K562 (cell line): ENCODE data around the gene MLN. TPM values are rescaled to one million over a fixed set of nuclear protein-coding genes. Genes with fewer than 3 reads are reported as not detected.
A peak's percentile ranks its signal among the peaks of the same experiment; 100 is the strongest.

ENCODE experiments used
- EP400 ChIP-seq: fragments of 450-650 bp; IDR thresholded peaks from 2 replicates; pipeline ENCODE4 v1.6.1; 2017; ENCODE audit warnings: antibody characterized with exemption, mild to moderate bottlenecking, moderate library complexity
- ESRRB ChIP-seq: fragments of 250-450 bp; sonication (Bioruptor Pico); IDR thresholded peaks from 2 replicates; pipeline ENCODE4 v1.5.0; 2020; ENCODE audit warnings: mild to moderate bottlenecking, moderate library complexity, borderline replicate concordance
- HDAC3 ChIP-seq: fragments of 450-650 bp; IDR thresholded peaks from 2 replicates; pipeline ENCODE4 v1.6.1; 2018; ENCODE audit warnings: borderline replicate concordance, mild to moderate bottlenecking, moderate library complexity; ENCODE audit not compliant: partially characterized antibody
- HDAC8 ChIP-seq: fragments of 450-650 bp; IDR thresholded peaks from 2 replicates; pipeline ENCODE4 v1.6.1; 2016; ENCODE audit warnings: mild to moderate bottlenecking, missing genetic modification characterization, moderate library complexity, missing compliant biosample characterization
- NEUROD1 ChIP-seq: fragments of 150-350 bp; IDR thresholded peaks from 2 replicates; pipeline ENCODE4 v1.6.1; 2014; ENCODE audit warnings: borderline replicate concordance, low read length, low read depth; ENCODE audit not compliant: partially characterized antibody
- THRAP3 ChIP-seq: fragments of 450-650 bp; IDR thresholded peaks from 2 replicates; pipeline ENCODE4 v1.6.1; 2016; ENCODE audit warnings: mild to moderate bottlenecking, inconsistent platforms, borderline replicate concordance
- ZNF395 ChIP-seq: fragments of 200-800 bp; sonication (Bioruptor generic); IDR thresholded peaks from 2 replicates; pipeline ENCODE4 v1.6.1; 2017; ENCODE audit warnings: missing genetic modification characterization, missing compliant biosample characterization
- ZNF79 ChIP-seq: fragments of 250-450 bp; sonication (Bioruptor Pico); IDR thresholded peaks from 2 replicates; pipeline ENCODE4 v1.4.0; 2020; ENCODE audit warnings: low read depth, mild to moderate bottlenecking, moderate library complexity
- polyA plus RNA-seq, 8 experiments: library from polyadenylated mRNA; depleted of rRNA in 4 of 8; stranded (reverse) in 5 of 8; unstranded in 3 of 8; fragments of >200 nt; fragmentation: Nextera tagmentation in 2 of 8; fragmentation: Illumina TruSeq in 1 of 8; extraction: Ambion mirVana in 2 of 8; extraction: Trizol in 1 of 8; gene quantifications; 2 replicates each; pipeline versions ENCODE4 v1.2.1 to v1.2.3, GENCODE V29; 2011 to 2014; ENCODE audit warnings: inconsistent platforms in 1 of 8, missing spikeins in 1 of 8
- total RNA-seq, 7 experiments: library from RNA; depleted of rRNA in 6 of 7; stranded (reverse); fragments of >200 nt in 6 of 7; fragmentation: Illumina TruSeq in 2 of 7; extraction: Trizol in 2 of 7; gene quantifications; 2 replicates each; pipeline versions ENCODE4 v1.2.1 to v1.2.3, GENCODE V29; 2011 to 2021; ENCODE audit warnings: low replicate concordance in 1 of 7
- TF ChIP-seq, protein P1 (sequence below): fragments of 450-650 bp; formaldehyde crosslinking; IDR thresholded peaks from 2 replicates; pipeline ENCODE4 v1.4.0; 2020; ENCODE audit warnings: mild to moderate bottlenecking
- TF ChIP-seq, protein P2 (sequence below), 3 experiments: IDR thresholded peaks in 2 of 3; conservative IDR thresholded peaks in 1 of 3; 2 replicates each; pipeline ENCODE4 v1.5.1; 2011 to 2012; ENCODE audit warnings: low read length in 3 of 3, mild to moderate bottlenecking in 3 of 3, control low read depth in 2 of 3, improper control_type of control experiment in 1 of 3, inconsistent platforms in 1 of 3, low read depth in 1 of 3, mixed read lengths in 1 of 3, moderate library complexity in 1 of 3; ENCODE audit not compliant: insufficient read depth in 2 of 3
- TF ChIP-seq, protein P3 (sequence below): sonication (generic); formaldehyde crosslinking; IDR thresholded peaks from 2 replicates; pipeline ENCODE4 v1.8.0; 2023; ENCODE audit warnings: missing genetic modification reagents, mild to moderate bottlenecking, borderline replicate concordance

MLN gene
- total and polyA plus RNA-seq, 9 of the 15 experiments (the other 6 are each of a cell fraction or from before 2014, with no cell fraction given): not detected

GRCh38 chr6:33840048-33840926, 36.5 kb upstream of the MLN start (continued):
- TF ChIP-seq, protein P1, sequence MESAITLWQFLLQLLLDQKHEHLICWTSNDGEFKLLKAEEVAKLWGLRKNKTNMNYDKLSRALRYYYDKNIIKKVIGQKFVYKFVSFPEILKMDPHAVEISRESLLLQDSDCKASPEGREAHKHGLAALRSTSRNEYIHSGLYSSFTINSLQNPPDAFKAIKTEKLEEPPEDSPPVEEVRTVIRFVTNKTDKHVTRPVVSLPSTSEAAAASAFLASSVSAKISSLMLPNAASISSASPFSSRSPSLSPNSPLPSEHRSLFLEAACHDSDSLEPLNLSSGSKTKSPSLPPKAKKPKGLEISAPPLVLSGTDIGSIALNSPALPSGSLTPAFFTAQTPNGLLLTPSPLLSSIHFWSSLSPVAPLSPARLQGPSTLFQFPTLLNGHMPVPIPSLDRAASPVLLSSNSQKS (CRISPR knock-in tag): no peak
- TF ChIP-seq ZNF79 (CRISPR knock-in tag): no peak
- TF ChIP-seq ESRRB (CRISPR knock-in tag): no peak
- TF ChIP-seq HDAC3: no peak
- TF ChIP-seq THRAP3: no peak
- TF ChIP-seq ZNF395: peak; percentile 91
- peak; percentile 76 for TF ChIP-seq NEUROD1
- TF ChIP-seq, protein P2, sequence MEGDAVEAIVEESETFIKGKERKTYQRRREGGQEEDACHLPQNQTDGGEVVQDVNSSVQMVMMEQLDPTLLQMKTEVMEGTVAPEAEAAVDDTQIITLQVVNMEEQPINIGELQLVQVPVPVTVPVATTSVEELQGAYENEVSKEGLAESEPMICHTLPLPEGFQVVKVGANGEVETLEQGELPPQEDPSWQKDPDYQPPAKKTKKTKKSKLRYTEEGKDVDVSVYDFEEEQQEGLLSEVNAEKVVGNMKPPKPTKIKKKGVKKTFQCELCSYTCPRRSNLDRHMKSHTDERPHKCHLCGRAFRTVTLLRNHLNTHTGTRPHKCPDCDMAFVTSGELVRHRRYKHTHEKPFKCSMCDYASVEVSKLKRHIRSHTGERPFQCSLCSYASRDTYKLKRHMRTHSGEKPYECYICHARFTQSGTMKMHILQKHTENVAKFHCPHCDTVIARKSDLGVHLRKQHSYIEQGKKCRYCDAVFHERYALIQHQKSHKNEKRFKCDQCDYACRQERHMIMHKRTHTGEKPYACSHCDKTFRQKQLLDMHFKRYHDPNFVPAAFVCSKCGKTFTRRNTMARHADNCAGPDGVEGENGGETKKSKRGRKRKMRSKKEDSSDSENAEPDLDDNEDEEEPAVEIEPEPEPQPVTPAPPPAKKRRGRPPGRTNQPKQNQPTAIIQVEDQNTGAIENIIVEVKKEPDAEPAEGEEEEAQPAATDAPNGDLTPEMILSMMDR (IDR thresholded peaks at IDR 0.05 in 2 of 3, conservative IDR thresholded peaks at IDR 0.05 in 1 of 3; ENCODE audit: insufficient read depth in 2 of 3, low read depth in 1 of 3, low read length in 3 of 3): no peak
- peak; percentile 87 for TF ChIP-seq EP400
- TF ChIP-seq, protein P3, sequence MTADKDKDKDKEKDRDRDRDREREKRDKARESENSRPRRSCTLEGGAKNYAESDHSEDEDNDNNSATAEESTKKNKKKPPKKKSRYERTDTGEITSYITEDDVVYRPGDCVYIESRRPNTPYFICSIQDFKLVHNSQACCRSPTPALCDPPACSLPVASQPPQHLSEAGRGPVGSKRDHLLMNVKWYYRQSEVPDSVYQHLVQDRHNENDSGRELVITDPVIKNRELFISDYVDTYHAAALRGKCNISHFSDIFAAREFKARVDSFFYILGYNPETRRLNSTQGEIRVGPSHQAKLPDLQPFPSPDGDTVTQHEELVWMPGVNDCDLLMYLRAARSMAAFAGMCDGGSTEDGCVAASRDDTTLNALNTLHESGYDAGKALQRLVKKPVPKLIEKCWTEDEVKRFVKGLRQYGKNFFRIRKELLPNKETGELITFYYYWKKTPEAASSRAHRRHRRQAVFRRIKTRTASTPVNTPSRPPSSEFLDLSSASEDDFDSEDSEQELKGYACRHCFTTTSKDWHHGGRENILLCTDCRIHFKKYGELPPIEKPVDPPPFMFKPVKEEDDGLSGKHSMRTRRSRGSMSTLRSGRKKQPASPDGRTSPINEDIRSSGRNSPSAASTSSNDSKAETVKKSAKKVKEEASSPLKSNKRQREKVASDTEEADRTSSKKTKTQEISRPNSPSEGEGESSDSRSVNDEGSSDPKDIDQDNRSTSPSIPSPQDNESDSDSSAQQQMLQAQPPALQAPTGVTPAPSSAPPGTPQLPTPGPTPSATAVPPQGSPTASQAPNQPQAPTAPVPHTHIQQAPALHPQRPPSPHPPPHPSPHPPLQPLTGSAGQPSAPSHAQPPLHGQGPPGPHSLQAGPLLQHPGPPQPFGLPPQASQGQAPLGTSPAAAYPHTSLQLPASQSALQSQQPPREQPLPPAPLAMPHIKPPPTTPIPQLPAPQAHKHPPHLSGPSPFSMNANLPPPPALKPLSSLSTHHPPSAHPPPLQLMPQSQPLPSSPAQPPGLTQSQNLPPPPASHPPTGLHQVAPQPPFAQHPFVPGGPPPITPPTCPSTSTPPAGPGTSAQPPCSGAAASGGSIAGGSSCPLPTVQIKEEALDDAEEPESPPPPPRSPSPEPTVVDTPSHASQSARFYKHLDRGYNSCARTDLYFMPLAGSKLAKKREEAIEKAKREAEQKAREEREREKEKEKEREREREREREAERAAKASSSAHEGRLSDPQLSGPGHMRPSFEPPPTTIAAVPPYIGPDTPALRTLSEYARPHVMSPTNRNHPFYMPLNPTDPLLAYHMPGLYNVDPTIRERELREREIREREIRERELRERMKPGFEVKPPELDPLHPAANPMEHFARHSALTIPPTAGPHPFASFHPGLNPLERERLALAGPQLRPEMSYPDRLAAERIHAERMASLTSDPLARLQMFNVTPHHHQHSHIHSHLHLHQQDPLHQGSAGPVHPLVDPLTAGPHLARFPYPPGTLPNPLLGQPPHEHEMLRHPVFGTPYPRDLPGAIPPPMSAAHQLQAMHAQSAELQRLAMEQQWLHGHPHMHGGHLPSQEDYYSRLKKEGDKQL (CRISPR knock-in tag): no peak
- TF ChIP-seq HDAC8: no peak
